GM19455 (cell line): ENCODE results near the gene TBC1D24.

ENCODE experiments used
- ATAC-seq: cut with Tn5 transposase; IDR thresholded peaks from one replicate; pipeline ENCODE4 v1.9.1; 2021; ENCODE audit not compliant: unreplicated experiment

TBC1D24 gene

GRCh38 chr16:2450535-2450934 lies 24.4 kb upstream of the TBC1D24 start:
- no peak for ATAC-seq

GRCh38 chr16:2450975-2451381 lies 23.9 kb upstream of the TBC1D24 start:
- no peak for ATAC-seq

- ATAC-seq = no peak
These were observed 23.0 kb upstream of the TBC1D24 start for GRCh38 chr16:2451851-2452320.

GRCh38 chr16:2452650-2453049 lies 22.3 kb upstream of the TBC1D24 start:
- ATAC-seq = no peak

- no peak for ATAC-seq
These were observed 19.7 kb upstream of the TBC1D24 start for GRCh38 chr16:2455081-2455845.

GRCh38 chr16:2456551-2457153 lies 18.3 kb upstream of the TBC1D24 start:
- no peak for ATAC-seq

GRCh38 chr16:2457267-2457666 lies 17.7 kb upstream of the TBC1D24 start:
- no peak for ATAC-seq

GRCh38 chr16:2457946-2458345 lies 17.0 kb upstream of the TBC1D24 start:
- no peak for ATAC-seq

GRCh38 chr16:2458887-2459646 lies 15.9 kb upstream of the TBC1D24 start:
- ATAC-seq = no peak

GRCh38 chr16:2459647-2460390 lies 15.1 kb upstream of the TBC1D24 start, which contains the start of gene TEDC2:
Gene TEDC2 (plus strand): TSS chr16:2460109. CDS start chr16:2460145, 36 bp downstream.
- ATAC-seq = peak; percentile 89

- no peak for ATAC-seq
These were observed 14.6 kb upstream of the TBC1D24 start for GRCh38 chr16:2460391-2460713.

GRCh38 chr16:2460916-2461315 lies 14.0 kb upstream of the TBC1D24 start:
- no peak for ATAC-seq

- no peak for ATAC-seq
These were observed 12.7 kb upstream of the TBC1D24 start for GRCh38 chr16:2462031-2462866.

- ATAC-seq = no peak
These were observed 10.6 kb upstream of the TBC1D24 start for GRCh38 chr16:2464333-2464732.

GRCh38 chr16:2465653-2466415 lies 9.1 kb upstream of the TBC1D24 start:
- ATAC-seq = no peak

GRCh38 chr16:2466667-2467527 lies 8.0 kb upstream of the TBC1D24 start:
- no peak for ATAC-seq

GRCh38 chr16:2467528-2468232 lies 7.2 kb upstream of the TBC1D24 start:
- no peak for ATAC-seq

- ATAC-seq = no peak
These were observed 6.6 kb upstream of the TBC1D24 start for GRCh38 chr16:2468233-2468724.
